HepG2 (cell line): Measurements from ENCODE around the gene TAF4B.

Experiments
- POLR2A ChIP-seq, 2 experiments: IDR thresholded peaks; 2 replicates each; pipeline ENCODE4 v1.6.1; 2011; ENCODE audit warnings: low read depth in 2 of 2, low read length in 2 of 2, mild to moderate bottlenecking in 1 of 2, moderate library complexity in 1 of 2; ENCODE audit not compliant: insufficient read depth in 1 of 2
- RXRA ChIP-seq: sonication (generic); formaldehyde crosslinking; IDR thresholded peaks from 2 replicates; pipeline ENCODE4 v1.5.1; 2020; ENCODE audit warnings: missing genetic modification reagents
- TAF1 ChIP-seq: sonication (generic); formaldehyde crosslinking; IDR thresholded peaks from 2 replicates; pipeline ENCODE4 v1.4.0; 2020; ENCODE audit warnings: missing genetic modification reagents
- TOPORS ChIP-seq: sonication (generic); formaldehyde crosslinking; IDR thresholded peaks from 2 replicates; pipeline ENCODE4 v1.8.0; 2023; ENCODE audit warnings: mild to moderate bottlenecking, missing genetic modification reagents
- ZFP90 ChIP-seq: sonication (generic); formaldehyde crosslinking; IDR thresholded peaks from 2 replicates; pipeline ENCODE4 v1.8.0; 2022; ENCODE audit warnings: missing genetic modification reagents, mild to moderate bottlenecking, inconsistent platforms, borderline replicate concordance
- ZNF331 ChIP-seq: sonication (generic); formaldehyde crosslinking; IDR thresholded peaks from 2 replicates; pipeline ENCODE4 v1.4.0; 2020; ENCODE audit warnings: missing genetic modification reagents
- ZNF768 ChIP-seq: sonication (generic); formaldehyde crosslinking; IDR thresholded peaks from 2 replicates; pipeline ENCODE4 v1.4.0; 2020; ENCODE audit warnings: missing genetic modification reagents
- ZSCAN20 ChIP-seq: sonication (generic); formaldehyde crosslinking; IDR thresholded peaks from 2 replicates; pipeline ENCODE4 v1.4.0; 2020; ENCODE audit warnings: missing genetic modification reagents, mild to moderate bottlenecking, borderline replicate concordance
- TF ChIP-seq, protein P1 (sequence below), 2 experiments: IDR thresholded peaks; 2 replicates each; pipeline ENCODE4 v1.6.1; 2011 to 2012; ENCODE audit warnings: low read length in 2 of 2, borderline replicate concordance in 1 of 2, low read depth in 1 of 2, mild to moderate bottlenecking in 1 of 2, moderate library complexity in 1 of 2
- TF ChIP-seq, protein P2 (sequence below): sonication (generic); formaldehyde crosslinking; IDR thresholded peaks from 2 replicates; pipeline ENCODE4 v1.4.0; 2020; ENCODE audit warnings: missing genetic modification reagents
- TF ChIP-seq, protein P3 (sequence below): sonication (generic); formaldehyde crosslinking; IDR thresholded peaks from 2 replicates; pipeline ENCODE4 v1.8.1; 2023; ENCODE audit warnings: missing genetic modification reagents, inconsistent platforms, borderline replicate concordance
- TF ChIP-seq, protein P4 (sequence below): sonication (generic); formaldehyde crosslinking; IDR thresholded peaks from 2 replicates; pipeline ENCODE4 v1.5.0; 2020; ENCODE audit warnings: mild to moderate bottlenecking, missing genetic modification reagents, moderate library complexity
- TF ChIP-seq, protein P5 (sequence below): IDR thresholded peaks from 2 replicates; pipeline ENCODE4 v1.6.1; 2016; ENCODE audit warnings: missing genetic modification reagents, missing compliant biosample characterization
- TF ChIP-seq, protein P6 (sequence below): IDR thresholded peaks from 2 replicates; pipeline ENCODE4 v1.6.1; 2016

DNA sequence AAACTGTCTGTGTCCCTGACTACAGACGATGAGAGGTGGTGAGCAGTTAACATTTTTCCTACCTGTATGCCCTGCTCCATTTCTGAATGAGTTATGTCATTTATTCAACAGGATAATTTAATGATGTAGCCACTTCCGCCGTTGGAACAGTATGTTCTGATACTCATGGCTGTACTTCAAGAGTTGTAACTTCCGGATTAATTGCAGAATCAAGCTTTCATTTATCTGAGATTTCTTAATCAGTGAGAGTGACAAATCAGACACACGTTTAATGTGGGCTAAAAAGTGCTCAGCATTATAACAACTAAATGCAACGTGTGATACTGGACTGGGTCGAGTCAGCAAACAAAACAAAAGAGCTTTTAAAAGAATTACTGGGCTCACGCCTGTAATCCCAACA lies 214.4 kb downstream of the TAF4B start:
- no peak for TF ChIP-seq ZNF768
- TF ChIP-seq, protein P1, sequence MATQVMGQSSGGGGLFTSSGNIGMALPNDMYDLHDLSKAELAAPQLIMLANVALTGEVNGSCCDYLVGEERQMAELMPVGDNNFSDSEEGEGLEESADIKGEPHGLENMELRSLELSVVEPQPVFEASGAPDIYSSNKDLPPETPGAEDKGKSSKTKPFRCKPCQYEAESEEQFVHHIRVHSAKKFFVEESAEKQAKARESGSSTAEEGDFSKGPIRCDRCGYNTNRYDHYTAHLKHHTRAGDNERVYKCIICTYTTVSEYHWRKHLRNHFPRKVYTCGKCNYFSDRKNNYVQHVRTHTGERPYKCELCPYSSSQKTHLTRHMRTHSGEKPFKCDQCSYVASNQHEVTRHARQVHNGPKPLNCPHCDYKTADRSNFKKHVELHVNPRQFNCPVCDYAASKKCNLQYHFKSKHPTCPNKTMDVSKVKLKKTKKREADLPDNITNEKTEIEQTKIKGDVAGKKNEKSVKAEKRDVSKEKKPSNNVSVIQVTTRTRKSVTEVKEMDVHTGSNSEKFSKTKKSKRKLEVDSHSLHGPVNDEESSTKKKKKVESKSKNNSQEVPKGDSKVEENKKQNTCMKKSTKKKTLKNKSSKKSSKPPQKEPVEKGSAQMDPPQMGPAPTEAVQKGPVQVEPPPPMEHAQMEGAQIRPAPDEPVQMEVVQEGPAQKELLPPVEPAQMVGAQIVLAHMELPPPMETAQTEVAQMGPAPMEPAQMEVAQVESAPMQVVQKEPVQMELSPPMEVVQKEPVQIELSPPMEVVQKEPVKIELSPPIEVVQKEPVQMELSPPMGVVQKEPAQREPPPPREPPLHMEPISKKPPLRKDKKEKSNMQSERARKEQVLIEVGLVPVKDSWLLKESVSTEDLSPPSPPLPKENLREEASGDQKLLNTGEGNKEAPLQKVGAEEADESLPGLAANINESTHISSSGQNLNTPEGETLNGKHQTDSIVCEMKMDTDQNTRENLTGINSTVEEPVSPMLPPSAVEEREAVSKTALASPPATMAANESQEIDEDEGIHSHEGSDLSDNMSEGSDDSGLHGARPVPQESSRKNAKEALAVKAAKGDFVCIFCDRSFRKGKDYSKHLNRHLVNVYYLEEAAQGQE (IDR thresholded peaks at IDR 0.05; ENCODE audit: borderline replicate concordance in 1 of 2, low read depth in 1 of 2, low read length in 2 of 2), result no peak
- TF ChIP-seq, protein P2, sequence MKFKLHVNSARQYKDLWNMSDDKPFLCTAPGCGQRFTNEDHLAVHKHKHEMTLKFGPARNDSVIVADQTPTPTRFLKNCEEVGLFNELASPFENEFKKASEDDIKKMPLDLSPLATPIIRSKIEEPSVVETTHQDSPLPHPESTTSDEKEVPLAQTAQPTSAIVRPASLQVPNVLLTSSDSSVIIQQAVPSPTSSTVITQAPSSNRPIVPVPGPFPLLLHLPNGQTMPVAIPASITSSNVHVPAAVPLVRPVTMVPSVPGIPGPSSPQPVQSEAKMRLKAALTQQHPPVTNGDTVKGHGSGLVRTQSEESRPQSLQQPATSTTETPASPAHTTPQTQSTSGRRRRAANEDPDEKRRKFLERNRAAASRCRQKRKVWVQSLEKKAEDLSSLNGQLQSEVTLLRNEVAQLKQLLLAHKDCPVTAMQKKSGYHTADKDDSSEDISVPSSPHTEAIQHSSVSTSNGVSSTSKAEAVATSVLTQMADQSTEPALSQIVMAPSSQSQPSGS, result no peak
- TF ChIP-seq TOPORS (CRISPR knock-in tag), result no peak
- TF ChIP-seq, protein P3, sequence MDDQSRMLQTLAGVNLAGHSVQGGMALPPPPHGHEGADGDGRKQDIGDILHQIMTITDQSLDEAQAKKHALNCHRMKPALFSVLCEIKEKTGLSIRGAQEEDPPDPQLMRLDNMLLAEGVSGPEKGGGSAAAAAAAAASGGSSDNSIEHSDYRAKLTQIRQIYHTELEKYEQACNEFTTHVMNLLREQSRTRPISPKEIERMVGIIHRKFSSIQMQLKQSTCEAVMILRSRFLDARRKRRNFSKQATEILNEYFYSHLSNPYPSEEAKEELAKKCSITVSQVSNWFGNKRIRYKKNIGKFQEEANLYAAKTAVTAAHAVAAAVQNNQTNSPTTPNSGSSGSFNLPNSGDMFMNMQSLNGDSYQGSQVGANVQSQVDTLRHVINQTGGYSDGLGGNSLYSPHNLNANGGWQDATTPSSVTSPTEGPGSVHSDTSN (CRISPR knock-in tag), result no peak
- TF ChIP-seq TAF1 (CRISPR knock-in tag), result no peak
- TF ChIP-seq RXRA (CRISPR knock-in tag), result no peak
- no peak for TF ChIP-seq POLR2A (IDR thresholded peaks at IDR 0.05; ENCODE audit: insufficient read depth in 1 of 2, low read depth in 2 of 2, low read length in 2 of 2)
- TF ChIP-seq ZSCAN20 (CRISPR knock-in tag), result no peak
- TF ChIP-seq, protein P4, sequence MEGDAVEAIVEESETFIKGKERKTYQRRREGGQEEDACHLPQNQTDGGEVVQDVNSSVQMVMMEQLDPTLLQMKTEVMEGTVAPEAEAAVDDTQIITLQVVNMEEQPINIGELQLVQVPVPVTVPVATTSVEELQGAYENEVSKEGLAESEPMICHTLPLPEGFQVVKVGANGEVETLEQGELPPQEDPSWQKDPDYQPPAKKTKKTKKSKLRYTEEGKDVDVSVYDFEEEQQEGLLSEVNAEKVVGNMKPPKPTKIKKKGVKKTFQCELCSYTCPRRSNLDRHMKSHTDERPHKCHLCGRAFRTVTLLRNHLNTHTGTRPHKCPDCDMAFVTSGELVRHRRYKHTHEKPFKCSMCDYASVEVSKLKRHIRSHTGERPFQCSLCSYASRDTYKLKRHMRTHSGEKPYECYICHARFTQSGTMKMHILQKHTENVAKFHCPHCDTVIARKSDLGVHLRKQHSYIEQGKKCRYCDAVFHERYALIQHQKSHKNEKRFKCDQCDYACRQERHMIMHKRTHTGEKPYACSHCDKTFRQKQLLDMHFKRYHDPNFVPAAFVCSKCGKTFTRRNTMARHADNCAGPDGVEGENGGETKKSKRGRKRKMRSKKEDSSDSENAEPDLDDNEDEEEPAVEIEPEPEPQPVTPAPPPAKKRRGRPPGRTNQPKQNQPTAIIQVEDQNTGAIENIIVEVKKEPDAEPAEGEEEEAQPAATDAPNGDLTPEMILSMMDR (CRISPR knock-in tag), result no peak
- TF ChIP-seq ZNF331 (CRISPR knock-in tag), result no peak
- TF ChIP-seq, protein P5, sequence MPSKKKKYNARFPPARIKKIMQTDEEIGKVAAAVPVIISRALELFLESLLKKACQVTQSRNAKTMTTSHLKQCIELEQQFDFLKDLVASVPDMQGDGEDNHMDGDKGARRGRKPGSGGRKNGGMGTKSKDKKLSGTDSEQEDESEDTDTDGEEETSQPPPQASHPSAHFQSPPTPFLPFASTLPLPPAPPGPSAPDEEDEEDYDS (CRISPR knock-in tag), result no peak
- TF ChIP-seq, protein P6, sequence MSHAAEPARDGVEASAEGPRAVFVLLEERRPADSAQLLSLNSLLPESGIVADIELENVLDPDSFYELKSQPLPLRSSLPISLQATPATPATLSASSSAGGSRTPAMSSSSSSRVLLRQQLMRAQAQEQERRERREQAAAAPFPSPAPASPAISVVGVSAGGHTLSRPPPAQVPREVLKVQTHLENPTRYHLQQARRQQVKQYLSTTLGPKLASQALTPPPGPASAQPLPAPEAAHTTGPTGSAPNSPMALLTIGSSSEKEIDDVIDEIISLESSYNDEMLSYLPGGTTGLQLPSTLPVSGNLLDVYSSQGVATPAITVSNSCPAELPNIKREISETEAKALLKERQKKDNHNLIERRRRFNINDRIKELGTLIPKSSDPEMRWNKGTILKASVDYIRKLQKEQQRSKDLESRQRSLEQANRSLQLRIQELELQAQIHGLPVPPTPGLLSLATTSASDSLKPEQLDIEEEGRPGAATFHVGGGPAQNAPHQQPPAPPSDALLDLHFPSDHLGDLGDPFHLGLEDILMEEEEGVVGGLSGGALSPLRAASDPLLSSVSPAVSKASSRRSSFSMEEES (CRISPR knock-in tag), result no peak
- no peak for TF ChIP-seq ZFP90
